ENCODE measurements around the gene SMARCD1. TPM values are rescaled to one million over a fixed set of nuclear protein-coding genes. Genes with fewer than 3 reads are reported as not detected.
"Not testable (repeated sequence)": the region's sequence is repeated elsewhere in the genome, so short reads cannot be mapped to it uniquely, and the experiment has no call there.

Gene SMARCD1
- polyA plus RNA-seq, 3 donors: 157 to 185 (median 168) TPM

- DNase-seq (ENCODE audit: low read depth in 3 of 3, low spot score in 2 of 3): no peak
These were observed 10.0 kb upstream of the SMARCD1 start for GRCh38 chr12:50074936-50075807.

GRCh38 chr12:50075808-50076170 lies 9.4 kb upstream of the SMARCD1 start:
- no peak for DNase-seq (ENCODE audit: low read depth in 3 of 3, low spot score in 2 of 3)

GRCh38 chr12:50077099-50077498 lies 8.0 kb upstream of the SMARCD1 start:
- no peak for DNase-seq (ENCODE audit: low read depth in 3 of 3, low spot score in 2 of 3)

- no peak for DNase-seq (ENCODE audit: low read depth in 3 of 3, low spot score in 2 of 3)
These were observed 6.9 kb upstream of the SMARCD1 start for GRCh38 chr12:50078281-50078680.

GRCh38 chr12:50079771-50080170 lies 5.4 kb upstream of the SMARCD1 start:
- DNase-seq (ENCODE audit: low read depth in 3 of 3, low spot score in 2 of 3): no peak

GRCh38 chr12:50081096-50081808 lies 3.9 kb upstream of the SMARCD1 start:
- DNase-seq (ENCODE audit: low read depth in 3 of 3, low spot score in 2 of 3): no peak

GRCh38 chr12:50082644-50083043 lies 2.5 kb upstream of the SMARCD1 start:
- DNase-seq (ENCODE audit: low read depth in 3 of 3, low spot score in 2 of 3): no peak

- no peak for DNase-seq (ENCODE audit: low read depth in 3 of 3, low spot score in 2 of 3)
These were observed 1.8 kb upstream of the SMARCD1 start for GRCh38 chr12:50083301-50083700.

- DNase-seq (ENCODE audit: low read depth in 3 of 3, low spot score in 2 of 3): not testable (repeated sequence)
These were observed 750 bp upstream of the SMARCD1 start for GRCh38 chr12:50084409-50084774.

GRCh38 chr12:50085615-50086072 lies 502 bp downstream of the SMARCD1 start:
- DNase-seq (ENCODE audit: low read depth in 3 of 3, low spot score in 2 of 3): no peak

GRCh38 chr12:50086148-50086547 lies 1.0 kb downstream of the SMARCD1 start:
- DNase-seq (ENCODE audit: low read depth in 3 of 3, low spot score in 2 of 3): no peak

GRCh38 chr12:50087151-50087550 lies 2.0 kb downstream of the SMARCD1 start:
- DNase-seq (ENCODE audit: low read depth in 3 of 3, low spot score in 2 of 3): no peak

GRCh38 chr12:50087995-50088394 lies 2.9 kb downstream of the SMARCD1 start:
- no peak for DNase-seq (ENCODE audit: low read depth in 3 of 3, low spot score in 2 of 3)

- no peak for DNase-seq (ENCODE audit: low read depth in 3 of 3, low spot score in 2 of 3)
These were observed 3.6 kb downstream of the SMARCD1 start for GRCh38 chr12:50088577-50089335.

- no peak for DNase-seq (ENCODE audit: low read depth in 3 of 3, low spot score in 2 of 3)
These were observed 4.6 kb downstream of the SMARCD1 start for GRCh38 chr12:50089730-50090129.

GRCh38 chr12:50090391-50090790 lies 5.2 kb downstream of the SMARCD1 start:
- DNase-seq (ENCODE audit: low read depth in 3 of 3, low spot score in 2 of 3): no peak

- no peak for DNase-seq (ENCODE audit: low read depth in 3 of 3, low spot score in 2 of 3)
These were observed 12.8 kb downstream of the SMARCD1 start for GRCh38 chr12:50097952-50098351.

GRCh38 chr12:50099302-50100008 lies 14.3 kb downstream of the SMARCD1 start:
- no peak for DNase-seq (ENCODE audit: low read depth in 3 of 3, low spot score in 2 of 3)

GRCh38 chr12:50100561-50100960 lies 15.4 kb downstream of the SMARCD1 start:
- DNase-seq (ENCODE audit: low read depth in 3 of 3, low spot score in 2 of 3): no peak

- no peak for DNase-seq (ENCODE audit: low read depth in 3 of 3, low spot score in 2 of 3)
These were observed 16.5 kb downstream of the SMARCD1 start for GRCh38 chr12:50101663-50102062.

GRCh38 chr12:50102131-50102531 lies 17.0 kb downstream of the SMARCD1 start:
- no peak for DNase-seq (ENCODE audit: low read depth in 3 of 3, low spot score in 2 of 3)
